ENCODE results near the gene CDON. TPM values are rescaled to one million over a fixed set of nuclear protein-coding genes. Genes with fewer than 3 reads are reported as not detected.

Gene CDON
- total and polyA plus RNA-seq, 5 donors, result 4.4 to 32.2 (median 20.9) TPM

GRCh38 chr11:125930076-125930450, 132.6 kb downstream of the CDON start:
- Histone ChIP-seq H3K4me1 (ENCODE audit: control insufficient read depth, insufficient read depth, low read length) (no peaks in the 10 kb centered on the region), H3K27ac (ENCODE audit: low read length) (no peak overlapping the region), H3K4me3 (ENCODE audit: low read length) (no peak overlapping the region), H3K27me3 (ENCODE audit: control insufficient read depth, insufficient read depth) (no peaks in the 10 kb centered on the region), H3K9me3 (ENCODE audit: control insufficient read depth, low read length) (no peaks in the 10 kb centered on the region)
- DNase-seq, result no peak
- 89% methylated on average over 11 of the region's 11 CpGs for WGBS
- no peak for ATAC-seq
- intact Hi-C loops (cut with DNase I), result no loop called here

- no peaks in the 10 kb centered on the region for H3K9me3 ChIP-seq (ENCODE audit: control insufficient read depth, low read length)
- no peak overlapping the region for H3K4me3 ChIP-seq (ENCODE audit: low read length)
- no peaks in the 10 kb centered on the region for H3K27me3 ChIP-seq (ENCODE audit: control insufficient read depth, insufficient read depth)
- DNase-seq (no peak), ATAC-seq (no peak)
- 77% methylated on average over 9 of the region's 9 CpGs for WGBS
- H3K27ac ChIP-seq (ENCODE audit: low read length), result no peak overlapping the region
- intact Hi-C loops (cut with DNase I), result no loop called here
- H3K4me1 ChIP-seq (ENCODE audit: control insufficient read depth, insufficient read depth, low read length), result no peaks in the 10 kb centered on the region
Measured at GRCh38 chr11:125929445-125930075, 133.1 kb downstream of the CDON start.

GRCh38 chr11:125926682-125927081, 136.0 kb downstream of the CDON start:
- H3K27me3 ChIP-seq (ENCODE audit: control insufficient read depth, insufficient read depth), result no peaks in the 10 kb centered on the region
- no peak overlapping the region for H3K4me3 ChIP-seq (ENCODE audit: low read length)
- H3K9me3 ChIP-seq (ENCODE audit: control insufficient read depth, low read length), result no peaks in the 10 kb centered on the region
- 91% methylated on average over 12 of the region's 12 CpGs for WGBS
- DNase-seq, result no peak
- no peaks in the 10 kb centered on the region for H3K4me1 ChIP-seq (ENCODE audit: control insufficient read depth, insufficient read depth, low read length)
- intact Hi-C loops (cut with DNase I), result no loop called here
- ATAC-seq, result no peak
- no peak overlapping the region for H3K27ac ChIP-seq (ENCODE audit: low read length)

GRCh38 chr11:125925804-125926203, 136.9 kb downstream of the CDON start:
- WGBS, result 61% methylated on average over 3 of the region's 3 CpGs
- Histone ChIP-seq H3K27me3 (ENCODE audit: control insufficient read depth, insufficient read depth) (no peaks in the 10 kb centered on the region), H3K4me3 (ENCODE audit: low read length) (no peak overlapping the region), H3K9me3 (ENCODE audit: control insufficient read depth, low read length) (no peaks in the 10 kb centered on the region), H3K4me1 (ENCODE audit: control insufficient read depth, insufficient read depth, low read length) (no peaks in the 10 kb centered on the region), H3K27ac (ENCODE audit: low read length) (no peak overlapping the region)
- no peak for ATAC-seq
- intact Hi-C loops (cut with DNase I), result no loop called here
- no peak for DNase-seq

- Histone ChIP-seq H3K4me1 (ENCODE audit: control insufficient read depth, insufficient read depth, low read length) (no peaks in the 10 kb centered on the region), H3K27ac (ENCODE audit: low read length) (no peak overlapping the region), H3K27me3 (ENCODE audit: control insufficient read depth, insufficient read depth) (no peaks in the 10 kb centered on the region), H3K4me3 (ENCODE audit: low read length) (no peak overlapping the region), H3K9me3 (ENCODE audit: control insufficient read depth, low read length) (no peaks in the 10 kb centered on the region)
- ATAC-seq (no peak), DNase-seq (no peak)
- 52% methylated on average over 6 of the region's 6 CpGs for WGBS
- intact Hi-C loops (cut with DNase I), result no loop called here
Measured at GRCh38 chr11:125925247-125925740, 137.4 kb downstream of the CDON start.

- no peak for DNase-seq
- Histone ChIP-seq H3K9me3 (ENCODE audit: control insufficient read depth, low read length) (no peaks in the 10 kb centered on the region), H3K27ac (ENCODE audit: low read length) (no peak overlapping the region), H3K27me3 (ENCODE audit: control insufficient read depth, insufficient read depth) (no peaks in the 10 kb centered on the region), H3K4me3 (ENCODE audit: low read length) (no peak overlapping the region), H3K4me1 (ENCODE audit: control insufficient read depth, insufficient read depth, low read length) (no peaks in the 10 kb centered on the region)
- intact Hi-C loops (cut with DNase I), result loop anchor here in 2 of 4 donors (5.0 kb wide), 2 partner anchors 268 to 273 kb away; no protein-coding TSS in a partner anchor
- peak in 1 of 2 donors; percentile 16 for ATAC-seq
- 89% methylated on average over 9 of the region's 9 CpGs for WGBS
Measured at GRCh38 chr11:125924384-125925007, 138.2 kb downstream of the CDON start.

GRCh38 chr11:125923633-125924032, 139.0 kb downstream of the CDON start:
- DNase-seq (no peak), ATAC-seq (no peak)
- H3K4me3 ChIP-seq (ENCODE audit: low read length), result no peak overlapping the region
- 94% methylated on average over 8 of the region's 8 CpGs for WGBS
- no peak overlapping the region for H3K27ac ChIP-seq (ENCODE audit: low read length)
- intact Hi-C loops (cut with DNase I), result loop anchor here (1.0 to 5.0 kb wide), 4 partner anchors 269 to 274 kb away; no protein-coding TSS in a partner anchor
- no peaks in the 10 kb centered on the region for H3K27me3 ChIP-seq (ENCODE audit: control insufficient read depth, insufficient read depth)
- no peaks in the 10 kb centered on the region for H3K9me3 ChIP-seq (ENCODE audit: control insufficient read depth, low read length)
- H3K4me1 ChIP-seq (ENCODE audit: control insufficient read depth, insufficient read depth, low read length), result no peaks in the 10 kb centered on the region

- no peak overlapping the region for H3K4me3 ChIP-seq (ENCODE audit: low read length)
- intact Hi-C loops (cut with DNase I), result loop anchor here (1.0 to 5.0 kb wide), 4 partner anchors 269 to 274 kb away; no protein-coding TSS in a partner anchor
Measured at GRCh38 chr11:125923012-125923579, 139.6 kb downstream of the CDON start.

GRCh38 chr11:125922156-125922555, 140.5 kb downstream of the CDON start:
- H3K4me1 ChIP-seq (ENCODE audit: control insufficient read depth, insufficient read depth, low read length), result no peaks in the 10 kb centered on the region
- no peak overlapping the region for H3K27ac ChIP-seq (ENCODE audit: low read length)
- ATAC-seq (no peak), DNase-seq (no peak)
- WGBS, result 77% methylated on average over 3 of the region's 3 CpGs
- H3K27me3 ChIP-seq (ENCODE audit: control insufficient read depth, insufficient read depth), result no peaks in the 10 kb centered on the region
- H3K4me3 ChIP-seq (ENCODE audit: low read length), result no peak overlapping the region
- no peaks in the 10 kb centered on the region for H3K9me3 ChIP-seq (ENCODE audit: control insufficient read depth, low read length)
- intact Hi-C loops (cut with DNase I), result loop anchor here in 3 of 4 donors (2.0 to 5.0 kb wide), 3 partner anchors 270 to 275 kb away; no protein-coding TSS in a partner anchor

More at GRCh38 chr11:125923012-125923579, 139.6 kb downstream of the CDON start:
- 6% methylated on average over 8 of the region's 8 CpGs for WGBS
- ATAC-seq (peak; percentile 62 to 83), DNase-seq (peak; percentile 53 to 79 (median 67))
- Histone ChIP-seq H3K27ac (ENCODE audit: low read length) (no peak overlapping the region), H3K27me3 (ENCODE audit: control insufficient read depth, insufficient read depth) (no peaks in the 10 kb centered on the region), H3K4me1 (ENCODE audit: control insufficient read depth, insufficient read depth, low read length) (no peaks in the 10 kb centered on the region), H3K9me3 (ENCODE audit: control insufficient read depth, low read length) (no peaks in the 10 kb centered on the region)

GRCh38 chr11:125921042-125921441, 141.6 kb downstream of the CDON start:
- intact Hi-C loops (cut with DNase I), result loop anchor here in 2 of 4 donors (5.0 kb wide), 2 partner anchors 271 to 276 kb away; no protein-coding TSS in a partner anchor
- Histone ChIP-seq H3K27me3 (ENCODE audit: control insufficient read depth, insufficient read depth) (no peaks in the 10 kb centered on the region), H3K4me3 (ENCODE audit: low read length) (no peak overlapping the region), H3K9me3 (ENCODE audit: control insufficient read depth, low read length) (no peaks in the 10 kb centered on the region), H3K4me1 (ENCODE audit: control insufficient read depth, insufficient read depth, low read length) (no peaks in the 10 kb centered on the region), H3K27ac (ENCODE audit: low read length) (no peak overlapping the region)
- no peak for ATAC-seq
- WGBS, result 84% methylated on average over 9 of the region's 9 CpGs
- DNase-seq, result no peak

All from right cardiac atrium (tissue), 5 donors.